ENCODE measurements around the gene CDH16.
"Not testable (repeated sequence)": the region's sequence is repeated elsewhere in the genome, so short reads cannot be mapped to it uniquely, and the experiment has no call there.

Gene CDH16

GRCh38 chr16:66952430-66953110, 33.9 kb upstream of the CDH16 start:
- TF ChIP-seq POLR2A (IDR thresholded peaks at IDR 0.05; ENCODE audit: low read length) = no peak
- TF ChIP-seq GATA1 (IDR thresholded peaks at IDR 0.05; ENCODE audit: low read depth, low read length) = no peak
- DNase-seq = no peak

GRCh38 chr16:66950971-66951790, 32.5 kb upstream of the CDH16 start:
- no peak for DNase-seq
- no peak for TF ChIP-seq GATA1 (IDR thresholded peaks at IDR 0.05; ENCODE audit: low read depth, low read length)
- no peak for TF ChIP-seq POLR2A (IDR thresholded peaks at IDR 0.05; ENCODE audit: low read length)

GRCh38 chr16:66950437-66950836, 31.8 kb upstream of the CDH16 start:
- no peak for TF ChIP-seq GATA1 (IDR thresholded peaks at IDR 0.05; ENCODE audit: low read depth, low read length)
- no peak for TF ChIP-seq POLR2A (IDR thresholded peaks at IDR 0.05; ENCODE audit: low read length)

GRCh38 chr16:66949472-66949871, 30.8 kb upstream of the CDH16 start:
- no peak for TF ChIP-seq POLR2A (IDR thresholded peaks at IDR 0.05; ENCODE audit: low read length)
- no peak for TF ChIP-seq GATA1 (IDR thresholded peaks at IDR 0.05; ENCODE audit: low read depth, low read length)
- DNase-seq = no peak

More at GRCh38 chr16:66950437-66950836, 31.8 kb upstream of the CDH16 start:
- no peak for DNase-seq

GRCh38 chr16:66948837-66949225, 30.1 kb upstream of the CDH16 start:
- no peak for DNase-seq
- TF ChIP-seq POLR2A (IDR thresholded peaks at IDR 0.05; ENCODE audit: low read length) = no peak
- TF ChIP-seq GATA1 (IDR thresholded peaks at IDR 0.05; ENCODE audit: low read depth, low read length) = no peak

- DNase-seq = no peak
- no peak for TF ChIP-seq GATA1 (IDR thresholded peaks at IDR 0.05; ENCODE audit: low read depth, low read length)
- TF ChIP-seq POLR2A (IDR thresholded peaks at IDR 0.05; ENCODE audit: low read length) = no peak
Measured at GRCh38 chr16:66948134-66948836, 29.6 kb upstream of the CDH16 start.

GRCh38 chr16:66947302-66948065, 28.8 kb upstream of the CDH16 start:
- DNase-seq = peak; percentile 81 to 90
- TF ChIP-seq GATA1 (IDR thresholded peaks at IDR 0.05; ENCODE audit: low read depth, low read length) (no peak), POLR2A (IDR thresholded peaks at IDR 0.05; ENCODE audit: low read length) (no peak)

- TF ChIP-seq GATA1 (IDR thresholded peaks at IDR 0.05; ENCODE audit: low read depth, low read length) (no peak), POLR2A (IDR thresholded peaks at IDR 0.05; ENCODE audit: low read length) (no peak)
- DNase-seq = no peak
Measured at GRCh38 chr16:66946974-66947301, 28.3 kb upstream of the CDH16 start.

GRCh38 chr16:66946541-66946940, 27.9 kb upstream of the CDH16 start:
- no peak for DNase-seq
- TF ChIP-seq POLR2A (IDR thresholded peaks at IDR 0.05; ENCODE audit: low read length) (no peak), GATA1 (IDR thresholded peaks at IDR 0.05; ENCODE audit: low read depth, low read length) (no peak)

GRCh38 chr16:66945939-66946338, 27.3 kb upstream of the CDH16 start:
- TF ChIP-seq POLR2A (IDR thresholded peaks at IDR 0.05; ENCODE audit: low read length) (no peak), GATA1 (IDR thresholded peaks at IDR 0.05; ENCODE audit: low read depth, low read length) (no peak)
- DNase-seq = no peak

GRCh38 chr16:66944971-66945370, 26.3 kb upstream of the CDH16 start:
- DNase-seq = not testable (repeated sequence)

- no peak for TF ChIP-seq GATA1 (IDR thresholded peaks at IDR 0.05; ENCODE audit: low read depth, low read length)
- no peak for TF ChIP-seq POLR2A (IDR thresholded peaks at IDR 0.05; ENCODE audit: low read length)
- no peak for DNase-seq
Measured at GRCh38 chr16:66944054-66944441, 25.4 kb upstream of the CDH16 start.

- TF ChIP-seq POLR2A (IDR thresholded peaks at IDR 0.05; ENCODE audit: low read length) (no peak), GATA1 (IDR thresholded peaks at IDR 0.05; ENCODE audit: low read depth, low read length) (no peak)
Measured at GRCh38 chr16:66943426-66944053, 24.9 kb upstream of the CDH16 start.

More at GRCh38 chr16:66943426-66944053, 24.9 kb upstream of the CDH16 start:
- DNase-seq = no peak
